RWPE2 (cell line): ENCODE measurements around the gene TBC1D1.

Experiments used
- ATAC-seq: fragments of 200-7000 bp; cut with Tn5 transposase; 3 replicates; pipeline ENCODE4 v1.9.1; 2021; ENCODE audit warnings: low read depth
- DNase-seq: peaks from one replicate; pipeline ENCODE4 v3.0.0-alpha.2; 2020; ENCODE audit warnings: low spot score
- H3K27ac ChIP-seq: fragments of 450-650 bp; 2 replicates; pipeline ENCODE4 v1.5.1; 2017; ENCODE audit warnings: mild to moderate bottlenecking; ENCODE audit not compliant: poor library complexity, severe bottlenecking
- H3K27me3 ChIP-seq: fragments of 250-450 bp; sonication (Bioruptor Pico); 2 replicates; pipeline ENCODE4 v1.5.1; 2021; ENCODE audit warnings: mild to moderate bottlenecking, moderate library complexity; ENCODE audit not compliant: insufficient read depth, poor library complexity, severe bottlenecking
- H3K36me3 ChIP-seq: fragments of 250-450 bp; sonication (Bioruptor Pico); 2 replicates; pipeline ENCODE4 v1.5.1; 2020; ENCODE audit warnings: low read depth, mild to moderate bottlenecking, moderate library complexity
- H3K4me1 ChIP-seq: fragments of 250-450 bp; sonication (Bioruptor Pico); 2 replicates; pipeline ENCODE4 v1.5.1; 2021; ENCODE audit warnings: mild to moderate bottlenecking, moderate library complexity; ENCODE audit not compliant: insufficient read depth, poor library complexity, severe bottlenecking
- H3K4me3 ChIP-seq: fragments of 250-450 bp; sonication (Bioruptor Pico); 2 replicates; pipeline ENCODE4 v1.5.1; 2021; ENCODE audit warnings: mild to moderate bottlenecking, moderate library complexity; ENCODE audit not compliant: severe bottlenecking
- H3K9me3 ChIP-seq: fragments of 250-450 bp; sonication (Bioruptor Pico); 2 replicates; pipeline ENCODE4 v1.5.1; 2021; ENCODE audit warnings: mild to moderate bottlenecking, moderate library complexity; ENCODE audit not compliant: severe bottlenecking
- CTCF ChIP-seq: fragments of 450-650 bp; IDR thresholded peaks from one replicate; pipeline ENCODE4 v1.5.1; 2017; ENCODE audit warnings: mild to moderate bottlenecking, moderate library complexity; ENCODE audit not compliant: poor library complexity, severe bottlenecking

Gene TBC1D1

DNA sequence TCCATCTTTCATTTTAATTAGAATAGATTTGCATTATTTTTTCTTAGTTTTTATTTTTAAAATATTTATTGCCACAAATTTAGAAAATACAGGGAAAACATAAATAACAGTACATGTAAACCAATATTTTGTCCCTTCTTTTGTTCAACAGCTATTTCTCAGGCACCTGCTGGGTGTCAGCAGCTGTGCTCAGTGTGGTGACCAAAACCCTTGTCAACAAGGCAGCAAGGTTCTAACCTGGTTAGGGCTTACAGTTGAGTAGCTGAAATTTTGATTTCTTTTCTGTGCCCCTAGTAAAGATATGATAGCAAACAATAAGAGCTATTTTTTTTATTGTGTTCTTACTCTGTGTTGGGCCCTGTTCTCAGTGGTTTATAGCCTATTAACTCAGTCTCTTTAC lies 197.4 kb downstream of the TBC1D1 start:
- no peak for TF ChIP-seq CTCF
- H3K4me1 ChIP-seq: peaks cover 11% of the 10 kb centered on the region

DNA sequence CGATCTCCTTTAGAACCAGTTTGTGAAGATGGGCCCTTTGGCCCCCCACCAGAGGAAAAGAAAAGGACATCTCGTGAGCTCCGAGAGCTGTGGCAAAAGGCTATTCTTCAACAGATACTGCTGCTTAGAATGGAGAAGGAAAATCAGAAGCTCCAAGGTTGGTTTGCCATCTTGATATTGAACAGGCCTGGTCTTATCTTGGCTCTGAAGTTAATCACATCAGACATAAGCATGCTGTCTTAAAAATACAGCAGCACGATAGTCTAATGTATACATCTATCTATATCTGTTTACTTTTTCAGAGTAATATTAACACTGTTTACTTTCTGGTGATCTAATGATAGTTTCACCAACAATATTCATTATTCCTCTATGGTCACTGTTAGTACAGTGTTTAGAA lies 199.1 kb downstream of the TBC1D1 start:
- H3K4me1 ChIP-seq: peaks cover 11% of the 10 kb centered on the region
- DNase-seq: no peak
- H3K27me3 ChIP-seq: no peaks in the 10 kb centered on the region
- no peak overlapping the region for H3K27ac ChIP-seq
- H3K36me3 ChIP-seq: no peaks in the 10 kb centered on the region
- H3K4me3 ChIP-seq: no peak overlapping the region
- no peak for TF ChIP-seq CTCF
- H3K9me3 ChIP-seq: no peaks in the 10 kb centered on the region
- ATAC-seq: no peak

More for the DNA sequence above, 197.4 kb downstream of the TBC1D1 start:
- Histone ChIP-seq H3K4me3 (no peak overlapping the region), H3K36me3 (no peaks in the 10 kb centered on the region), H3K27me3 (no peaks in the 10 kb centered on the region), H3K27ac (no peak overlapping the region), H3K9me3 (no peaks in the 10 kb centered on the region)
- no peak for ATAC-seq
- DNase-seq: no peak

GRCh38 chr4:38090455-38091246 lies 199.8 kb downstream of the TBC1D1 start:
- H3K4me3 ChIP-seq: no peak overlapping the region
- DNase-seq (no peak), ATAC-seq (no peak)
- H3K36me3 ChIP-seq: no peaks in the 10 kb centered on the region
- no peak for TF ChIP-seq CTCF
- peak overlapping the region; percentile 45 for H3K27ac ChIP-seq
- H3K27me3 ChIP-seq: no peaks in the 10 kb centered on the region
- H3K9me3 ChIP-seq: no peaks in the 10 kb centered on the region
- peaks cover 11% of the 10 kb centered on the region for H3K4me1 ChIP-seq

GRCh38 chr4:38091636-38092035 lies 200.8 kb downstream of the TBC1D1 start:
- Histone ChIP-seq H3K4me1 (peaks cover 11% of the 10 kb centered on the region), H3K4me3 (no peak overlapping the region), H3K27ac (peak overlapping the region; percentile 45), H3K9me3 (no peaks in the 10 kb centered on the region), H3K27me3 (no peaks in the 10 kb centered on the region), H3K36me3 (no peaks in the 10 kb centered on the region)
- ATAC-seq (peak; percentile 73), DNase-seq (no peak)
- no peak for TF ChIP-seq CTCF

DNA sequence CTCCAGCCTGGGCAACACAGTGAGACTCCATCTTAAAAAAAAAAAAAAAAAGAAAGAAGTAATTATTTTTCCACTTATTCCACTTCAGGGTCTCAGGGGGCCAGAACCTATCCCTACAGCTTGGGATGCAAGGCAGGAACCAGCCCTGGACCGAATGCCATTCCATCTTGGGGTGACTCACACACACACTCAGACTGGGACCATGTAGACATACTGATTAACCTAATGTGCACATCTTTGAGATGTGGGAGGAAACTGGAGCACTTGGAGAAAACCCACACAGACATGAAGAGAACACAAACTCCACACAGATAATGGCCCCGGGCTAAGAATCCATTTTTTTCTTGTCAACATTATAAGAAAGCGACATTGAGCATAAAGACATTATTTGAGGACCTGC lies 201.8 kb downstream of the TBC1D1 start:
- Histone ChIP-seq H3K27ac (peak overlapping the region; percentile 45), H3K36me3 (no peaks in the 10 kb centered on the region), H3K9me3 (no peaks in the 10 kb centered on the region), H3K4me1 (peaks cover 11% of the 10 kb centered on the region), H3K27me3 (no peaks in the 10 kb centered on the region), H3K4me3 (no peak overlapping the region)
- TF ChIP-seq CTCF: no peak
- ATAC-seq (no peak; the same call in 2 of the 3 replicates), DNase-seq (no peak)
